ENCODE measurements around the gene LRRC18.

LRRC18 gene

DNA sequence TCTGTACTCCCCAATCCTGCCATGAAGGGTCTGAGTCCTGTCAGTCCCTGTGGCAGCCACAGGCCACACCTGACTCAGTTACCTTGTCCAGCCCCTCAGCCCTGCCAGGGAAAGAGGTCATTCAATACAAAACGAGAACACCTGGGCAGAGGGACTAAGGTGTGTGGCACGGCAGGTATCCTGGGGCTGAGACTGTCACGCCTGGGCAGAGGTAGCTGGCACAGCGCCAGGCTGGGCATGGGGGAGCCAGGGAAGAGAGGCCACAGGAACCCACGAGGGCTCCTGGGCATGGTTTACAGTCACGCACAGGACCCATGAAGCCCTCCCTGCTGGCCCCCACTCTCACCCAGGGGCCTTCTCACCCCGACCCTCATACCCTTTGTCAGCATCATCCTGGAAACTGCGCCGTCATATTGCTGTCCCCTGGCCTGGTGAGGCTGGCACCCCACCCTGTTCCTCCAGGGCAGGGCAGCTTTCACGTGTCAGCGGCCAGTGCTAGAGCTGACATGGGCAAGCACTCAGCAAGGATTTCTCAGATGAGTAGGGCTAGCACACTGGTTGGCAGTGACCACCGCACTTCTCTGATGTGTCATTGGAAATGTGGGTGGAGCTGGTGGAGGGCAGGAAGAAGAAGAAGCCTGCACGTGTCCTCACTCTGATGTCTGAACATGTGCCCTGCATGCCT lies 42.7 kb downstream of the LRRC18 start:
- no peak overlapping the region for H3K4me3 Mint-ChIP-seq
- ATAC-seq (replicated peaks) (no peak), DNase-seq (no peak)

DNA sequence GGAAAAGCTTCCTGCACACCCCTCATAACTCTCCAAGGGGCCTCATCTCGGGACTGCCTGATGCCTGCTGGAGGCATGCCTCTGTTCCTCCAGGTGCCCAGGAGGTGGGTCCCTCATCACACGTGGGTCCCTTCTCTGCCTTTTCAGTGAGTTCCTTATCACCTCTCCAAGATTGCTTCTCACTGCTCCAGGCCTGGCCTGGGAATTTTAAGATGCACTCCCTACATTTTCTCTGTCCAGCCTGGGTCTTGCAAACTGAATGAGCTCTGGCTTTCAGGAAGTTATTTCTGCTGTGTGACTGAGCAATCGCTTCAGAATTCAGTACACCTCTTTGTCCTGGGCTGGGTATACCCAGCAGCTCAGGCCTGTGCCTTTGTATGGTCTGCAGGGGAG lies 43.8 kb downstream of the LRRC18 start:
- H3K4me1 Mint-ChIP-seq (ENCODE audit: low read depth in 2 of 2) = no peaks in the 10 kb centered on the region
- no peak overlapping the region for H3K27ac Mint-ChIP-seq
- no peak for ATAC-seq (replicated peaks)

More for the DNA sequence above, 42.7 kb downstream of the LRRC18 start:
- no peaks in the 10 kb centered on the region for H3K36me3 Mint-ChIP-seq (ENCODE audit: insufficient read depth)
- H3K27me3 Mint-ChIP-seq = peaks cover 0 to 15% of the 10 kb centered on the region in 2 donors
- no peaks in the 10 kb centered on the region for H3K9me3 Mint-ChIP-seq
- no peak overlapping the region for H3K27ac Mint-ChIP-seq
- no peaks in the 10 kb centered on the region for H3K4me1 Mint-ChIP-seq (ENCODE audit: low read depth in 2 of 2)

DNA sequence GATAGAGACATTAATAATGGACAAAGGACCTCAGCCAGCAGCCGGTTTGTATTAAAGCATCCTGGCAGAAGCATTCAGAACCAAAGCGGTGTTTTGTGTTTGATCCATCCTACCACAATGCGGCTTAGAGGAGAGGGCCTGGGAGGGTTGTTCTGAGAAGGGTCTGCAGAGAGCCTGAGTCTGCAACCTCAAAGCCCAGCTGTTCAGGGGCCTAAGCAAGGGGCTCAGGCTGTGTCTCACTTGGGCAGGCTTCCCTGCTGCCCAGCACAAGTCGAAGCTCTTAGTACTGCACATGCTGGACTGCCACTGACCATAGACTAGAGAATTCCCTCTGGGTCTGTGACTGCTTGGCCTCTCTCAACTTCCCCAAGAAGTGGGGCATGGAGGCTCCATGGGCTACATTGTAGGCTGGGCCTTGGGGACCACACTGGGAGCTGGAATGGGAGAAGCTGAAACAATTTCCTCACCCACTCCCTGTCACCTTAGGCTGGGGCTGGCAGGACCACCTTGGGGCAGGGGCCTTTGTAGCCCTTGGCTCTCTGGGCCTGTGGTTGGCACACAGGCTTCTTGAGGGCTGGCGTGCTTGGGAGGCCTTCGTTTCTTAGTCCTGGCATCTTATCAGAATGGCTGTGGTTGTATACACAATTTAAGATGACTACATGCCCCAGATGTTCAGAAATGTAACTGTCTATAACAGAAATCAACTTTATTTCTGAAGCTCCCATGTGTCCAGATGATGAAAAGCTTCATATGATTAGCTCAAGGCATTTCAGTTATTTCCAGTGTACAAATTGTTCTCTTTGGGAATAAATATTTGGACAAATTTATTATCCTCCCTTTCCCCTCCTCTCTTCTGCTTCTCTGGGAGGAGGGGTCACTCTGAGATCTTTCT lies 44.5 kb downstream of the LRRC18 start:
- Mint-ChIP-seq H3K36me3 (ENCODE audit: insufficient read depth) (no peaks in the 10 kb centered on the region), H3K27me3 (peaks cover 0 to 15% of the 10 kb centered on the region in 2 donors), H3K4me3 (no peak overlapping the region), H3K4me1 (ENCODE audit: low read depth in 2 of 2) (no peaks in the 10 kb centered on the region), H3K27ac (no peak overlapping the region), H3K9me3 (no peaks in the 10 kb centered on the region)
- ATAC-seq (replicated peaks) (no peak), DNase-seq (no peak)

More for the DNA sequence above, 43.8 kb downstream of the LRRC18 start:
- Mint-ChIP-seq H3K27me3 (peaks cover 0 to 15% of the 10 kb centered on the region in 2 donors), H3K4me3 (no peak overlapping the region), H3K36me3 (ENCODE audit: insufficient read depth) (no peaks in the 10 kb centered on the region), H3K9me3 (no peaks in the 10 kb centered on the region)
- DNase-seq = no peak

DNA sequence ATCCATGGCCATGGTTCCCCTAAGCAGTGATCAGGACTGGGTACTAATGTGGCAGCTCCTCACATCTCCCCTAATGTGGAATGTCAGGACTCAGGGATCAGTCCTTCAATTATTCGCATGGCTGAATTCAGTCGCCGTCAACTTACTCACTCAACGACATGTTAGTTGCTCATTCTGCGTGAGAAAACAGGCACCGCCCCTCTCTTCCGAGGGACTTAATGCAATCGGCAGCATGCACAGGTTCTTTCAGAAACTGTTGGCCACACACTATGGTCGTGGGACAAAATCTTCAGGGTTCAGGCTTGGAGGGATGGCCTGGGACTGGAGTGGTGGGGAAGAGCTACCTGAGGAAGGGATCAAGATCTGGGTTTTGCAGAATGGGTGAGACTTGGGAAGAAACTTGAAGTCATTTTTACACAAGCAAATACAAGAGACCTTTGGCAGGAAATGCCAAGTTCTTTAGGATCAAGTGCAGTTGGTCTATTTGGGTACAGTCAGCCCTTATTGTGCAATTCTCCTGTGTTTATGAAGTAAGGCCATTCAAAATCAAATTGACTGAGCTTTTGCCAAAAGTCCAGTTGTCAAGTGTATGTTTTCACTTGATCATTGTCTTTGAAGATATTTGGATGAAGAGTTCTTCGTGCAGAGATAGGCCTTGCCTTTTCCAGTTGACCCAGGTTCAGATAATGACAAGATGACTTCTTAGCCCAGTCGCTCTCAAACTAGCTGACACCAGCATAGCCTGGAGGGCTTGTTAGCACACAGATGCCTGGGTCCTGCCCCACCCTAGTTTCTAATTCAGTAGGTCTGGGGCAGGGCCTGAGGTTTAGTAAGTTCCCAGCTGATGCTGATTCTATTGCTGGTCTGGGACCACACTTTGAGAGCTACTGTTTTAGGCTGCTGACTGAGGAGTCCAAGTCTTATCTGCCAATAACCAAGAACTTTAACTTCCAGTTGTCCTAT lies 48.5 kb downstream of the LRRC18 start:
- no peaks in the 10 kb centered on the region for H3K4me1 Mint-ChIP-seq (ENCODE audit: low read depth in 2 of 2)
- no peak overlapping the region for H3K4me3 Mint-ChIP-seq
- H3K36me3 Mint-ChIP-seq (ENCODE audit: insufficient read depth) = no peaks in the 10 kb centered on the region
- no peaks in the 10 kb centered on the region for H3K9me3 Mint-ChIP-seq
- DNase-seq (no peak), ATAC-seq (replicated peaks) (no peak)
- peaks cover 5 to 9% of the 10 kb centered on the region in 2 donors for H3K27me3 Mint-ChIP-seq
- no peak overlapping the region for H3K27ac Mint-ChIP-seq

DNA sequence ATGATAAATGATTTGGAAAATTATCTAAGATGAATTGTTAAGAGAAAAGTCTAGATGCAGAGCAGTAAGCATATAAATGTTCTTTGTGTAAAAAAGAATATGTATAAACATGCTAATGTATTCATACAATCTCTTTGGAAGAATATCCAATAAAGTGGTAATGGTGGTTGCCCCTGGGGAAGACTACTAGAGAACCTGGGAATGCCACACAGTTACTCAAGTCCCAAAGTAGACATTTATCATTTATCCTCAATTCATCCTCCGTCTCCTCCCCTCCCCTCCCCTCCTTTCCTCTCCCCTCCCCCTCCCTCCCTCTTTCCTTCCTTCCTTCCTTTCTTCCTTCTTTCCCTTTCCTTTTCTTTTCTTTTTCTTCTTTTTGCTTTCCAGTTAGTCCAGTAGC lies 51.7 kb downstream of the LRRC18 start:
- no peaks in the 10 kb centered on the region for H3K4me1 Mint-ChIP-seq (ENCODE audit: low read depth in 2 of 2)
- ATAC-seq (replicated peaks) (no peak), DNase-seq (no peak)
- H3K27ac Mint-ChIP-seq = no peak overlapping the region
- H3K4me3 Mint-ChIP-seq = no peak overlapping the region
- no peaks in the 10 kb centered on the region for H3K9me3 Mint-ChIP-seq
- H3K36me3 Mint-ChIP-seq (ENCODE audit: insufficient read depth) = no peaks in the 10 kb centered on the region
- peaks cover 6 to 14% of the 10 kb centered on the region in 2 donors for H3K27me3 Mint-ChIP-seq

DNA sequence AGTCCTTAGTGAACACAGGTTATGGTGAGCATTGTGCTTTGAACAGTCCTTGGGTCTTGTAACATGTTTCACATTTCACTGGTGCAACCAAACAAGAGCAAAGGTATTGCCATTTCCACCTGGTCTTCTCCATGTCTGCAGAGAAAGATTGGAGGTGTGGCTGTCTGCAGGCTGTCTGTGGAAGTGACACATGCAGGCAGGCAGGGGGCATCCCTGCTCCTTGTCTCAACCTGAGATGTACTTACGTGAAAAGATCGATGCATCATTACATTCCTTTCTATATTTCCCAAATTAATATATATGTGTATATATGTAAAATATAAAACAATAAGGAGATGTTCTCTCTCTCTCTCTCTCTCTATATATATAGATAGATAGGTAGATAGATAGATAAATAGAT lies 54.3 kb downstream of the LRRC18 start:
- Mint-ChIP-seq H3K4me3 (no peak overlapping the region), H3K9me3 (no peaks in the 10 kb centered on the region), H3K27me3 (peaks cover 6 to 14% of the 10 kb centered on the region in 2 donors), H3K36me3 (ENCODE audit: insufficient read depth) (no peaks in the 10 kb centered on the region), H3K4me1 (ENCODE audit: low read depth in 2 of 2) (no peaks in the 10 kb centered on the region), H3K27ac (no peak overlapping the region)
- no peak for DNase-seq
- ATAC-seq (replicated peaks) = no peak

DNA sequence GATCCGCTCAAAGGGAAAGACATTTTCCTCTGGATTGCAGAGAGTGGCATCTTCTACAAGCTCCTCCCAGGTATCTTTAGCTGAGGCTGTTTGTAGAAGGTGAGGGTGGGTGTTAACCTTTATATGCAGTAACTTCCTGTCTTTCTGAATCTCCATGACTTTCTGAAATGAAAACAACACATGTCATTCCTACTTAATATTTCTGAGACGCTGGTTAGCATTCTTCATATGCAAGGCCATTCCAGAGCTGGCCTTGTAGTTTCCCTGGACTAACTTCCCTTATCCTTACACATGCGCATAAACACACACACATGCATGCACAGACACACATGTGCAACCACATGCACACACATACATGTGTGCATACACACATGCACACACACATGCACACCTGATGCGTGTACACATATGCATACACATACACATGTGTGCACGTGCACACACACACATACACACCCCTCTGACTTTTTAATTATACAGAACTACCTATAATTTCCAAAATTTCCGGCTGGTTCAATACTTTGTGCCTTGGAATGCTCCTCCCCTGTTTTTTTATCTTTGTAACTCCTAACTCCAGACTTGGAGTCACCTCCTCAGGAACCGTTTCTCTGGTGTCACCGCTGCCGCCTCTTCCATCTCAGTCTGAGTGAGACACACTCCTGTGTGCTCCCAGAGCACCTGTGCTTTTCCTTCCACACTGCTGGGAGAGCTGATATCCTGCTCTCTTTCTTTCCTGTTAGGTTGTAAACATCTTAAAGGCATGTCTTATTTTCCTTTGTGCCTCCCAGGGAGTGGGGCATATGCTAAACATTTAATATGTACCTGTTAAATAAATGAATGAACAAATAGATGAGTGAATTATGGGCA lies 55.2 kb downstream of the LRRC18 start:
- H3K27ac Mint-ChIP-seq = no peak overlapping the region
- no peaks in the 10 kb centered on the region for H3K36me3 Mint-ChIP-seq (ENCODE audit: insufficient read depth)

DNA sequence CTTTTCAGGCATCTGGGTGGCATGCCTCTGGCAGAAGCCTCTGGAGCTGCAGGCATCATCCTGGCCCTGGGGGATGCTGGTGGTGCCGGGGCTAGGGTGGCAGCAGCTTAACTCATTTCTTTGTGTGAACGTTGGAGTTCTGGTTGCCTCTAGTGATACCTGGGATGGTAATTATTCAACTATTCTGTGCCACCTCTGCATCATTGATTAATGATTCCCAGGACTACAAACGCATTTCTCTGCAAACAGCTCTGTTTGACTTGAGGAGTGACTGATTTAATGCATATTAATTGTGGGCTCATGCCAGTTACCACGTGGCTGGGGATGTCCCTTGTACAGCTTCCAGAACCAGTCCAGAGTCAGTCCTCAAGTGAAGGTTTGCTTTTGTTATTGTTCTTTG lies 55.9 kb downstream of the LRRC18 start:
- Mint-ChIP-seq H3K4me3 (no peak overlapping the region), H3K36me3 (ENCODE audit: insufficient read depth) (no peaks in the 10 kb centered on the region), H3K27ac (no peak overlapping the region), H3K4me1 (ENCODE audit: low read depth in 2 of 2) (no peaks in the 10 kb centered on the region), H3K9me3 (no peaks in the 10 kb centered on the region), H3K27me3 (peaks cover 6 to 14% of the 10 kb centered on the region in 2 donors)
- no peak for ATAC-seq (replicated peaks)
- no peak for DNase-seq

More for the DNA sequence above, 55.2 kb downstream of the LRRC18 start:
- Mint-ChIP-seq H3K27me3 (peaks cover 6 to 14% of the 10 kb centered on the region in 2 donors), H3K4me1 (ENCODE audit: low read depth in 2 of 2) (no peaks in the 10 kb centered on the region), H3K4me3 (no peak overlapping the region), H3K9me3 (no peaks in the 10 kb centered on the region)
- DNase-seq (no peak), ATAC-seq (replicated peaks) (no peak)

DNA sequence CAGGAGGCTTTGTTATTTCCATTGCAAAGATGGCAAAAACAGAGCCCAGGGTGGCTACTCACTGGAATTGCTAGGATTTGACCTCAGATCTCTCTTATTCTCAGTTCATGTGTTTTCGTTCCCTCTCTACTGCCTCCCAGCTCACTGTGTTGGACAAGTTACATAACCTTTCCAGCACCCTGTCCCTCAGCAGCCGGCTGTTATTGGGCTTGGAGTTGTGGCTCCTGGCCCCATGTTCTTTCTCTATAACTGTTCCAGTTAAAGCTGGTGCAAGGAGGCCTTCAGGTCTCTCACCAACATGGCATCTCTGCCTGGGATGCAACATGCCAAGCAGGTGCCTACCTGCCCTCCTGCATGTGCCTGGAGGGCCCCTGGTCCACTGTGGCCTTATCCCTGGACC lies 56.8 kb downstream of the LRRC18 start:
- Mint-ChIP-seq H3K4me3 (no peak overlapping the region), H3K4me1 (ENCODE audit: low read depth in 2 of 2) (no peaks in the 10 kb centered on the region), H3K27me3 (peaks cover 11 to 14% of the 10 kb centered on the region in 2 donors), H3K27ac (no peak overlapping the region), H3K9me3 (no peaks in the 10 kb centered on the region), H3K36me3 (ENCODE audit: insufficient read depth) (no peaks in the 10 kb centered on the region)
- no peak for DNase-seq
- no peak for ATAC-seq (replicated peaks)

DNA sequence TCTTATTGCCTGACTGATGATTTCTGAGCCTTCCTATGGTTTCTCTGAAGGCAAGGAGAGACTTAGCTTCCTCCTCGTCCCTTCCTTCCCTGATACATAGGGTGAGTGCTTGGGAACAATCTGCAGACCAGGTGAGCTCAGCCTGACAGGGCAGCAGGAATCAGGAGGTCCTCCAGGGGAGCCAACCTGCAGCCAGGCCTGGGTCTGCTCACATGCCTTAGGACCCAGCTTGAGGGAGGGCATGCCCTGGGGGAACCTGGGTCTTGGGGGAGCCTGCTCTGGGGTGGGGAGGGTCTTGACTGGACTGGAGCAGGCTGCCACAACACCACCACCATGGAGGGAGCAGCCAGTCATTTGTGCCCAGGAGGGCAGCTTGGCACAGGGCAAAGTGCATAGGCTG lies 57.7 kb downstream of the LRRC18 start:
- DNase-seq = no peak
- H3K36me3 Mint-ChIP-seq (ENCODE audit: insufficient read depth) = no peaks in the 10 kb centered on the region

DNA sequence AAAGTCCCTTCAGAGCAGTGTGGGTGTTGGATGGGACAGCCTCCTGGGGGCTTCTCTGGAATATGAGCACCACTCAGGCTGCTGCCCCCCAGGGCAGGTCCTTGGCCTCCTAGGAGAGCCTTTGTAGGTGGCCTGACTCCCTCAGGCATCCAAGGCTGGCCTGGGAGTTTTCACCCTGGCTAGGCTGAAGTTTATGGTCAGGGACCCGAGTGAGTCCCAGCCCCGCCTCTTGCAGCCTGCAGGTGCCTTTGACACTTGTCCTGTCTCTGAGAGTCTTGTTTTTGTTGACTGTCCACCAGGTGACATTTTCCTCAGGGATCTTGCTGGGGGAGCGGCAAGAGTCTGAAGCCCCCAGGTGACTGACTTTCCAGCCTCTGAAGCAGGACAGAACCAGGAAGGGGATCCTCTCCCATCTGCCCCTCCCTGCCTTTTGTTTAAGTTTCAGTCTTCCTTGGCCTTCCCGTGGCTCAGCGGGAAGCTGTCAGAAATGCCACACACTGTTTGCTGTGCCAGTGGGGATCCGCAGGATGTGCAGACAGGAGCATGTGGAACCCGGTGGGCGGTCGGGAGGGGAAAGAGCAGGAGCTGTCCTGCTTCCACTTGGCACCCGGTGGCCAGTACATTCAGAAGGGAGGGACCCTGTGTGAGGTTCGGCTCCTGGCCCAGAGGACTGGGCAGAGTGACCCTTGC lies 59.5 kb downstream of the LRRC18 start:
- Mint-ChIP-seq H3K4me1 (ENCODE audit: low read depth in 2 of 2) (no peaks in the 10 kb centered on the region), H3K27me3 (peaks cover 10 to 15% of the 10 kb centered on the region in 2 donors), H3K36me3 (ENCODE audit: insufficient read depth) (no peaks in the 10 kb centered on the region), H3K4me3 (no peak overlapping the region), H3K9me3 (no peaks in the 10 kb centered on the region), H3K27ac (no peak overlapping the region)
- DNase-seq (no peak), ATAC-seq (replicated peaks) (no peak)

More for the DNA sequence above, 57.7 kb downstream of the LRRC18 start:
- no peak overlapping the region for H3K27ac Mint-ChIP-seq
- no peak overlapping the region for H3K4me3 Mint-ChIP-seq
- H3K4me1 Mint-ChIP-seq (ENCODE audit: low read depth in 2 of 2) = no peaks in the 10 kb centered on the region
- H3K27me3 Mint-ChIP-seq = peaks cover 12 to 15% of the 10 kb centered on the region in 2 donors
- no peaks in the 10 kb centered on the region for H3K9me3 Mint-ChIP-seq
- no peak for ATAC-seq (replicated peaks)

DNA sequence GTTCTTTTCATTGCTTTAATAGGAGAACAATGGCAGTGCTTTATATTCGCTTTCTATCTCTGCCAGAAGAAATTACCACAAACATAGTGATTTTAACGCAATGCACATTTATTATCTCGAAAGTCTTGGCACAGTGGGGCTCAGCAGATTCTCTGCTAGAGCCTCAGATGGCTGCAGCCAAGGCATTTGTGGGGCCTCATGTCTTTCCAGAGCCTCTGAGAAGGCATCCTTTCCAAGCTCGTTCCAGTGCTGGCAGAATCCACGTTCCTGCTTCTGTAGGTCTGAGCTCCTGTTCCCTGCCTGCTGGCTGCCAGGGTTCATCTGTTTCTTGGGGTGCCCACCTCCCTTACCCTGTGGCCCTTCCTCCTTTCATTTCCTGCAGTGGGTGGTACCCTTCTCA lies 60.2 kb downstream of the LRRC18 start:
- H3K27me3 Mint-ChIP-seq = peaks cover 9 to 15% of the 10 kb centered on the region in 2 donors
- H3K4me1 Mint-ChIP-seq (ENCODE audit: low read depth in 2 of 2) = no peaks in the 10 kb centered on the region
- no peak overlapping the region for H3K4me3 Mint-ChIP-seq
- H3K27ac Mint-ChIP-seq = no peak overlapping the region
- DNase-seq (no peak), ATAC-seq (replicated peaks) (no peak)
- no peaks in the 10 kb centered on the region for H3K9me3 Mint-ChIP-seq
- H3K36me3 Mint-ChIP-seq (ENCODE audit: insufficient read depth) = no peaks in the 10 kb centered on the region
